Stimulated activated CD8-positive, alpha-beta memory T cell treated with anti-CD3 and anti-CD28 coated beads, Interleukin-2, amount 100 ng/mL, for 1 hour (primary cell): ENCODE results near the gene FBLIM1.

ENCODE experiments used
- DNase-seq, 2 donors: peaks; one replicate each; pipeline ENCODE4 v3.0.0-alpha.2; 2020; ENCODE audit warnings: low read depth in 2 of 2

The FBLIM1 gene

GRCh38 chr1:15748690-15749398, 9.8 kb upstream of the FBLIM1 start:
- DNase-seq: no peak

- no peak for DNase-seq
These were observed 8.9 kb upstream of the FBLIM1 start for GRCh38 chr1:15749399-15750291.

DNA sequence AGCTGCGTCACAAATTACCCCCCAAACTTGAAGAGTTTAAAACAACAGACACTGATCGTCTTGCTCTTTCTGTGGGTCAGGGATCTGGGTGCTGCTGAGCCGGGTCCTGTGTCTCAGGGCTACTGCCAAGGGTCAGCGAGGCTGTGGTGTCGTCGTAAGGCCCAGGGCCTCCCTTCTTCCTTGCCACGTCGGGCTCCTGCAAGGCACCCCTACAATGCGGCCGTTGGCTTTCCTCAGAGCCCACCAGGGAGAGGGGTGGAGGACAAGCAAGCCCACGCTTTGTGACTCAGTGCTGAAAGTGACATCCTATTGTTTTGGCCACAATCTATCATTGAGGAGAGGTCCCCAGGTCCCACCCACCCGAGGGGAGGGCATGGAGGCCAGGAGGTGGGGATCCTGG, 7.7 kb upstream of the FBLIM1 start:
- no peak for DNase-seq

- DNase-seq: no peak
These were observed 6.9 kb upstream of the FBLIM1 start for GRCh38 chr1:15751717-15752116.

DNA sequence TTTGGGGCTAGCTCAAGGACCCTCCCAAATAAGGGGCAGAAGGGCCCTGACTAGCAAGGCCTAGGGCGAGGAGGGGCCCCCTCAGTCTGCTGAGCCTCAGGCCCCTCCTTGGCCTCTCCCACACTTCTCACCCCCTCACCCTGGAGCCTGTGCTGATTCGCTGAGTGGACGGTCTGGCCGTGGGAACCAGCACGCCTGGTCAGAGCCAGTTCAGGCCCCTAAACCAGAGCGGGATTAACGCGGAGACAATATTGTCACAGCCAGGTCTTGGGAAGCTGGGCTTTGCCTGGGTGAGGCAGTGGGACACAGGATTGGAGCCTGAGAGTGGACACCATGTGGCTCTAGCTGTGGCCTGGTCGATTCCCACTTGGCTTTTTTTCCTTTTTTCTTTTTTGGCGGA, 4.8 kb upstream of the FBLIM1 start:
- DNase-seq: no peak

GRCh38 chr1:15755021-15755645, 3.5 kb upstream of the FBLIM1 start:
- DNase-seq: no peak

- no peak for DNase-seq
These were observed 3.0 kb upstream of the FBLIM1 start for GRCh38 chr1:15755646-15756040.

- no peak for DNase-seq
These were observed 2.2 kb upstream of the FBLIM1 start for GRCh38 chr1:15756143-15757015.

- DNase-seq: no peak
These were observed 1.5 kb upstream of the FBLIM1 start for GRCh38 chr1:15757016-15757543.

GRCh38 chr1:15757575-15758342, 836 bp upstream of the FBLIM1 start:
- DNase-seq: no peak

DNA sequence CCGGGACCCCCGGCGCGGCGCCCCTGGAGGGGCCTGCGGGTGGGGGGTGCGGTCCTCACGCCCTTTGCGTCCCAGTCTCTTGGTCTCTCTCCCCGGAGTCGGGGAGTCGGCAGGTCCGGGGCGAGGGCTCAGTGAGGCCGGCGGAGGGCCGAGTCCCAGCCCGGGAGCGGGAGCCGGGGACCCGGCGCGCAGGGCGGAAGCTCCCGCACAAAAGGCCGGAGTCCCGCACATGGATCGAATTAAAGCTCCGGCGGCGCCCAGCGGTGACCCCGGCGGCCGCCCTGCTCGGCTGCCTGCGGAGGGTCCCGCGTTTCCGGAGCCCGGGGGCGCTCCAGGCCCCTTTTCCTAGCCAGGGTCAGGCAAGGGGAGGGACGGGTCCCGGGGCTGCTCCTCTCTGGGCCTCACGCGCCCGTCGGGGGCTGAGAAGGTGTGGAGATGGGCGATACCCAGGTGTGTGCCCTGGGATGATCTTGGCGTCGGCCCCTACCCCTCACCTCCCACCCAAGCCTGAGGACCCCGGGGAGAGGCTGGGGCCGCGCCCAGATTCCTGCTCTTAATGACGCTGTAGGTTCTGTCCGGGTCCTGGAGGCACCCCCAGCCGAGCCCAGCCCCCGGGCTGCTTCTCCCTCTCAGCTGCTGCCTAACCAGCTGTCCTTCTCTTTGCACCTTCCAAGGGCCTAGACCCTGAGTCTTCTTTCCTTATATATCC, 512 bp downstream of the FBLIM1 start:
- DNase-seq: no peak

DNA sequence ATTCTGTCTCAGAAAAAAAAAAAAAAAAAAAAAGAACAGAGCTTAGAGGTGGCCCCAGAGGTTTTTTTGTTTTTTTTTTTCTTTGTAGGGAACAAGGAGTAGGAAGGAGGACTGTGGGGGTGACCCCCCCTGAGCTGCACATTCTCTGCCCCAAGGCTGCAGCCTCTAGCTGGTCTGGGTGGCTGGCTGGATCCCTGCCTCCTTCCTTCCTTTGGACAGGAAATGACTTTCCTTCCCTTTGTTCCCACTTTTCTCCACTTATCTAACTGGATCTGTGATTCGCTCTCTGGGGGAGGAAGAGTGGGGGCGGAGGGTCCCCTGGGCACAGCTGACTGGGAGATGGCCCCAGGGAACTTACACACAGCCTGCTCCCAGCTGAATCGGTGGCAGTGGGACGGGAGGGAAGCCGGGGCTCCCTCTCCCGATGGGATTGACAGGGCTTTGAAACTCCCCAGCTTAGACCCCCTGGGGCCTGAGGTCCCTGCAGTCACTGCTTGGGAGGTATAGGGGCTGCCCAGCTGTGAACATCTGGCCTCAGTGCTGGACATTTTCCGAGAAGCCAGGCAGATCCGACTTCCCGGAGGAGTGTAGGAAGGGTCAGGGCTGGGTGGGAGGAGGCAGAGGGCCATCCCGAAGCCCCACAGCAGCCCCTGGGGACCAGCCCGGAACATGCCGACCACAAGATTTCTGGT, 2.1 kb downstream of the FBLIM1 start:
- no peak for DNase-seq

GRCh38 chr1:15761366-15762128, 3.0 kb downstream of the FBLIM1 start:
- no peak for DNase-seq

GRCh38 chr1:15762546-15762945, 4.0 kb downstream of the FBLIM1 start:
- no peak for DNase-seq

- DNase-seq: no peak
These were observed 5.7 kb downstream of the FBLIM1 start for GRCh38 chr1:15764269-15764764.

- DNase-seq: no peak
These were observed 6.3 kb downstream of the FBLIM1 start for GRCh38 chr1:15764890-15765289.

GRCh38 chr1:15765495-15766194, 7.0 kb downstream of the FBLIM1 start:
- DNase-seq: no peak

DNA sequence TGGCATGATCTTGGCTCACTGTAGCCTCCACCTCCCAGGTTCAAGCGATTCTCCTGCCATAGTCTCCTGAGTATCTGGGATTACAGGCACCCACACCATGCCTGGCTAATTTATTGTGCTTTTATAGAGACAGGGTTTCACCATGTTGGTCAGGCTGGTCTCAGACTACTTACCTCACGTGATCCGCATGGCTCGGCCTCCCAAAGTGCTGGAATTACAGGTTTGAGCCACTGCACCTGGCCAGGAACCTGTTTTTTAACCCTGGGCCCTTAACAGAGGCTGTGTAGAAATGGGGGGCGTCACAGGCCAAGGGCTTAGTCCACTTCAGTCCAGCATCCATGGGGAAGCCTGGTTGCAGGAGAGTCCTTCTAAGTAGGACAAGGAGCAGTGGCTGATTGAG, 9.3 kb downstream of the FBLIM1 start:
- no peak for DNase-seq
